ENCODE data around the gene MLIP.

DNA sequence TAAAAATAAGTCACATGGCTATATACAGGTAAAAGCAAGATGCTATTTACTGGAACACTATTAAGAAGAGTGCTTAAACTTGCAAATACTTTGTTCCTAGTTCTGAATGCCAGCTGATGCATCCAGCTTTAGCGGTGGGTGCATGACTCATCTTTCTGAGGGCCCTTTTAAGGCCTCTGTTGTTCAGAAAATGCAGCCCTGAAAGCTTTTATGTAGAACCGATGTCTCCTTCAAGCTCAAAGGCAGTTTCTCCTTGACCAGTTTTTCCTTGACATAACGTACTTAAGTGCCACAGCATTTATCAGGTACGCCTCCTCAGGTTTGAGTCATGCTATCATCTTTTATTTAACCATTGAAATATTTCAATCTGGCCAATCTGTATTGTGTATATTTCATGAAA is 82.8 kb downstream of the MLIP start:
- TF ChIP-seq, protein P1, sequence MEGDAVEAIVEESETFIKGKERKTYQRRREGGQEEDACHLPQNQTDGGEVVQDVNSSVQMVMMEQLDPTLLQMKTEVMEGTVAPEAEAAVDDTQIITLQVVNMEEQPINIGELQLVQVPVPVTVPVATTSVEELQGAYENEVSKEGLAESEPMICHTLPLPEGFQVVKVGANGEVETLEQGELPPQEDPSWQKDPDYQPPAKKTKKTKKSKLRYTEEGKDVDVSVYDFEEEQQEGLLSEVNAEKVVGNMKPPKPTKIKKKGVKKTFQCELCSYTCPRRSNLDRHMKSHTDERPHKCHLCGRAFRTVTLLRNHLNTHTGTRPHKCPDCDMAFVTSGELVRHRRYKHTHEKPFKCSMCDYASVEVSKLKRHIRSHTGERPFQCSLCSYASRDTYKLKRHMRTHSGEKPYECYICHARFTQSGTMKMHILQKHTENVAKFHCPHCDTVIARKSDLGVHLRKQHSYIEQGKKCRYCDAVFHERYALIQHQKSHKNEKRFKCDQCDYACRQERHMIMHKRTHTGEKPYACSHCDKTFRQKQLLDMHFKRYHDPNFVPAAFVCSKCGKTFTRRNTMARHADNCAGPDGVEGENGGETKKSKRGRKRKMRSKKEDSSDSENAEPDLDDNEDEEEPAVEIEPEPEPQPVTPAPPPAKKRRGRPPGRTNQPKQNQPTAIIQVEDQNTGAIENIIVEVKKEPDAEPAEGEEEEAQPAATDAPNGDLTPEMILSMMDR (IDR thresholded peaks at IDR 0.05; ENCODE audit: insufficient read depth, low read length), result no peak
- TF ChIP-seq, protein P2, sequence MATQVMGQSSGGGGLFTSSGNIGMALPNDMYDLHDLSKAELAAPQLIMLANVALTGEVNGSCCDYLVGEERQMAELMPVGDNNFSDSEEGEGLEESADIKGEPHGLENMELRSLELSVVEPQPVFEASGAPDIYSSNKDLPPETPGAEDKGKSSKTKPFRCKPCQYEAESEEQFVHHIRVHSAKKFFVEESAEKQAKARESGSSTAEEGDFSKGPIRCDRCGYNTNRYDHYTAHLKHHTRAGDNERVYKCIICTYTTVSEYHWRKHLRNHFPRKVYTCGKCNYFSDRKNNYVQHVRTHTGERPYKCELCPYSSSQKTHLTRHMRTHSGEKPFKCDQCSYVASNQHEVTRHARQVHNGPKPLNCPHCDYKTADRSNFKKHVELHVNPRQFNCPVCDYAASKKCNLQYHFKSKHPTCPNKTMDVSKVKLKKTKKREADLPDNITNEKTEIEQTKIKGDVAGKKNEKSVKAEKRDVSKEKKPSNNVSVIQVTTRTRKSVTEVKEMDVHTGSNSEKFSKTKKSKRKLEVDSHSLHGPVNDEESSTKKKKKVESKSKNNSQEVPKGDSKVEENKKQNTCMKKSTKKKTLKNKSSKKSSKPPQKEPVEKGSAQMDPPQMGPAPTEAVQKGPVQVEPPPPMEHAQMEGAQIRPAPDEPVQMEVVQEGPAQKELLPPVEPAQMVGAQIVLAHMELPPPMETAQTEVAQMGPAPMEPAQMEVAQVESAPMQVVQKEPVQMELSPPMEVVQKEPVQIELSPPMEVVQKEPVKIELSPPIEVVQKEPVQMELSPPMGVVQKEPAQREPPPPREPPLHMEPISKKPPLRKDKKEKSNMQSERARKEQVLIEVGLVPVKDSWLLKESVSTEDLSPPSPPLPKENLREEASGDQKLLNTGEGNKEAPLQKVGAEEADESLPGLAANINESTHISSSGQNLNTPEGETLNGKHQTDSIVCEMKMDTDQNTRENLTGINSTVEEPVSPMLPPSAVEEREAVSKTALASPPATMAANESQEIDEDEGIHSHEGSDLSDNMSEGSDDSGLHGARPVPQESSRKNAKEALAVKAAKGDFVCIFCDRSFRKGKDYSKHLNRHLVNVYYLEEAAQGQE (IDR thresholded peaks at IDR 0.05; ENCODE audit: insufficient replicate concordance, low read depth), result no peak
